ENCODE results near the gene ANAPC4. TPM values are rescaled to one million over a fixed set of nuclear protein-coding genes. Genes with fewer than 3 reads are reported as not detected.

The ANAPC4 gene
- total and polyA plus RNA-seq, 4 donors: 15.4 to 98.5 (median 32.5) TPM

DNA sequence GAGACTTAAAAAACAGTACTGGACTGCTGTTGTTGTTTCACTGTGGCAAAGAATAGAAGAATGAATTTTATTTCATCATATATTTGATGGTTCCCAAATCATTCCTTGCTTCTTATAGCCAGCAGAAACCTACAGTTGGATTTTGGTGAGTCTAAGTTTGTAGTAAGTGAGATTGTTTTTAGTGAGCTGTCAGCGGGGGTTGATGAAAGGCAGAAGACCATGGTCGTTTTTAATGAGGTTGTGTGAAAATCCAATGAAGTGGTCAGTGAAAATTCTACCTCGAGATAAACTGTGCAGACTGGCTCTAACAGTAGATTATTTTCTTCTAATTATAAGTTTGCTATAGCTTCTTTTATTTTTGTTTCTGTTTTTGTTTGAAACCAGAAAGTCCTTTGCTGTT, 36.2 kb downstream of the ANAPC4 start:
- Histone ChIP-seq H3K4me3 (no peak overlapping the region), H3K9me3 (ENCODE audit: control insufficient read depth in 4 of 4, insufficient read depth in 3 of 4, low read length in 3 of 4) (no peaks in the 10 kb centered on the region), H3K27ac (ENCODE audit: low read depth in 1 of 2, low read length in 1 of 2) (no peak overlapping the region), H3K27me3 (ENCODE audit: control insufficient read depth in 3 of 3, insufficient read depth in 3 of 3, low read length in 2 of 3) (no peaks in the 10 kb centered on the region), H3K4me1 (ENCODE audit: control insufficient read depth in 5 of 5, insufficient read depth in 5 of 5, low read length in 5 of 5) (no peaks in the 10 kb centered on the region), H3K9ac (ENCODE audit: insufficient read depth in 1 of 2, low read length in 2 of 2) (no peak overlapping the region), H3K36me3 (ENCODE audit: control insufficient read depth in 4 of 4, insufficient read depth in 4 of 4, low read length in 4 of 4) (peaks cover 20 to 52% (median 38%) of the 10 kb centered on the region in 4 donors)
- ATAC-seq (ENCODE audit: insufficient read depth, low FRiP score): no peak
- 81 to 84% methylated on average over 3 of the region's 3 CpGs for WGBS, 2 donors
- DNase-seq: no peak
- TF ChIP-seq, protein P1, sequence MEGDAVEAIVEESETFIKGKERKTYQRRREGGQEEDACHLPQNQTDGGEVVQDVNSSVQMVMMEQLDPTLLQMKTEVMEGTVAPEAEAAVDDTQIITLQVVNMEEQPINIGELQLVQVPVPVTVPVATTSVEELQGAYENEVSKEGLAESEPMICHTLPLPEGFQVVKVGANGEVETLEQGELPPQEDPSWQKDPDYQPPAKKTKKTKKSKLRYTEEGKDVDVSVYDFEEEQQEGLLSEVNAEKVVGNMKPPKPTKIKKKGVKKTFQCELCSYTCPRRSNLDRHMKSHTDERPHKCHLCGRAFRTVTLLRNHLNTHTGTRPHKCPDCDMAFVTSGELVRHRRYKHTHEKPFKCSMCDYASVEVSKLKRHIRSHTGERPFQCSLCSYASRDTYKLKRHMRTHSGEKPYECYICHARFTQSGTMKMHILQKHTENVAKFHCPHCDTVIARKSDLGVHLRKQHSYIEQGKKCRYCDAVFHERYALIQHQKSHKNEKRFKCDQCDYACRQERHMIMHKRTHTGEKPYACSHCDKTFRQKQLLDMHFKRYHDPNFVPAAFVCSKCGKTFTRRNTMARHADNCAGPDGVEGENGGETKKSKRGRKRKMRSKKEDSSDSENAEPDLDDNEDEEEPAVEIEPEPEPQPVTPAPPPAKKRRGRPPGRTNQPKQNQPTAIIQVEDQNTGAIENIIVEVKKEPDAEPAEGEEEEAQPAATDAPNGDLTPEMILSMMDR (IDR thresholded peaks at IDR 0.05; ENCODE audit: control extremely low read depth, extremely low read depth): no peak

- no peak overlapping the region for H3K4me3 ChIP-seq
- TF ChIP-seq, protein P1 (IDR thresholded peaks at IDR 0.05; ENCODE audit: control extremely low read depth, extremely low read depth): no peak
- no peaks in the 10 kb centered on the region for H3K27me3 ChIP-seq (ENCODE audit: control insufficient read depth in 3 of 3, insufficient read depth in 3 of 3, low read length in 2 of 3)
- H3K9ac ChIP-seq (ENCODE audit: insufficient read depth in 1 of 2, low read length in 2 of 2): no peak overlapping the region
- WGBS, 2 donors: 96 to 100% methylated on average over 2 of the region's 2 CpGs
- H3K4me1 ChIP-seq (ENCODE audit: control insufficient read depth in 5 of 5, insufficient read depth in 5 of 5, low read length in 5 of 5): peaks cover 0 to 16% (median 0%) of the 10 kb centered on the region in 5 donors
- no peak overlapping the region for H3K27ac ChIP-seq (ENCODE audit: low read depth in 1 of 2, low read length in 1 of 2)
- DNase-seq: no peak
- H3K36me3 ChIP-seq (ENCODE audit: control insufficient read depth in 4 of 4, insufficient read depth in 4 of 4, low read length in 4 of 4): peaks cover 17 to 28% (median 21%) of the 10 kb centered on the region in 4 donors
- no peaks in the 10 kb centered on the region for H3K9me3 ChIP-seq (ENCODE audit: control insufficient read depth in 4 of 4, insufficient read depth in 3 of 4, low read length in 3 of 4)
- no peak for ATAC-seq (ENCODE audit: insufficient read depth, low FRiP score)
Measured at GRCh38 chr4:25417014-25417413, 40.0 kb downstream of the ANAPC4 start.

GRCh38 chr4:25420931-25421330, 43.9 kb downstream of the ANAPC4 start:
- H3K36me3 ChIP-seq (ENCODE audit: control insufficient read depth in 4 of 4, insufficient read depth in 4 of 4, low read length in 4 of 4): peaks cover 6 to 19% (median 13%) of the 10 kb centered on the region in 4 donors
- H3K4me1 ChIP-seq (ENCODE audit: control insufficient read depth in 5 of 5, insufficient read depth in 5 of 5, low read length in 5 of 5): peaks cover 0 to 19% (median 2%) of the 10 kb centered on the region in 5 donors
- no peaks in the 10 kb centered on the region for H3K27me3 ChIP-seq (ENCODE audit: control insufficient read depth in 3 of 3, insufficient read depth in 3 of 3, low read length in 2 of 3)
- WGBS, 2 donors: 94 to 97% methylated on average over 1 of the region's 1 CpG
- no peaks in the 10 kb centered on the region for H3K9me3 ChIP-seq (ENCODE audit: control insufficient read depth in 4 of 4, insufficient read depth in 3 of 4, low read length in 3 of 4)
- H3K27ac ChIP-seq (ENCODE audit: low read depth in 1 of 2, low read length in 1 of 2): no peak overlapping the region
- peak in 2 of 3 donors; percentile 62 to 72 for DNase-seq
- TF ChIP-seq, protein P1 (IDR thresholded peaks at IDR 0.05; ENCODE audit: control extremely low read depth, extremely low read depth): no peak
- no peak overlapping the region for H3K4me3 ChIP-seq
- ATAC-seq (ENCODE audit: insufficient read depth, low FRiP score): no peak
- no peak overlapping the region for H3K9ac ChIP-seq (ENCODE audit: insufficient read depth in 1 of 2, low read length in 2 of 2)

All from lung (tissue), 12 donors.